PC-9 (cell line): ENCODE measurements around the gene TNIP2. TPM values are rescaled to one million over a fixed set of nuclear protein-coding genes. Genes with fewer than 3 reads are reported as not detected.

ENCODE experiments used
- BruUV-seq: library from RNA; stranded (reverse); fragments of 400-500 nt; replicated peaks from 2 replicates; lab custom pipeline; 2021; lab: Mats Ljungman, UMichigan
- CTCF ChIA-PET: fragments of 300-600 bp; sonication (Branson Sonifier 250); formaldehyde crosslinking; loops from one replicate; lab custom pipeline; 2022; ENCODE audit warnings: antibody characterized with exemption; lab: Charles Lee
- POLR2A ChIA-PET: fragments of 300-600 bp; sonication (Branson Sonifier 250); formaldehyde crosslinking; loops from one replicate; lab custom pipeline; 2022; ENCODE audit warnings: antibody characterized with exemption; ENCODE audit not compliant: unreplicated experiment; lab: Charles Lee
- DNase-seq, 2 experiments: peaks; one replicate each; pipeline versions ENCODE4 v3.0.0 to v3.0.0-alpha.2; 2015 to 2022; ENCODE audit warnings: mixed read lengths in 1 of 2
- H2AFZ ChIP-seq: fragments of 200-600 bp; sonication (generic); 2 replicates; pipeline ENCODE4 v1.8.1; 2017; ENCODE audit warnings: antibody characterized with exemption
- H3F3A ChIP-seq: fragments of 200-600 bp; sonication (generic); 2 replicates; pipeline ENCODE4 v1.8.1; 2017; ENCODE audit warnings: antibody characterized with exemption, mild to moderate bottlenecking, low read depth; ENCODE audit not compliant: insufficient read depth
- H3K27ac ChIP-seq: fragments of 200-600 bp; sonication (generic); 2 replicates; pipeline ENCODE4 v1.6.1; 2016; ENCODE audit warnings: mixed run types
- H3K27me3 ChIP-seq: fragments of 200-600 bp; sonication (generic); 2 replicates; pipeline ENCODE4 v1.6.1; 2016; ENCODE audit warnings: low read depth, mixed run types; ENCODE audit not compliant: insufficient read depth
- H3K36me3 ChIP-seq: fragments of 200-600 bp; sonication (generic); 2 replicates; pipeline ENCODE4 v1.6.1; 2016; ENCODE audit warnings: low read depth, mixed run types
- H3K4me1 ChIP-seq: fragments of 200-600 bp; sonication (generic); replicated peaks from 2 replicates; pipeline ENCODE4 v1.6.1; 2016; ENCODE audit warnings: mixed run types; ENCODE audit not compliant: insufficient read depth
- H3K4me2 ChIP-seq: fragments of 200-600 bp; sonication (generic); 2 replicates; pipeline ENCODE4 v1.6.1; 2017; ENCODE audit warnings: mixed run types
- H3K4me3 ChIP-seq: fragments of 200-600 bp; sonication (generic); 2 replicates; pipeline ENCODE4 v1.6.1; 2016; ENCODE audit warnings: mixed run types
- H3K79me2 ChIP-seq: fragments of 200-600 bp; sonication (generic); 2 replicates; pipeline ENCODE4 v1.6.1; 2017; ENCODE audit warnings: low read depth, mixed run types
- H3K9me2 ChIP-seq: fragments of 200-600 bp; sonication (generic); 2 replicates; pipeline ENCODE4 v1.8.1; 2017; ENCODE audit warnings: mild to moderate bottlenecking; ENCODE audit not compliant: insufficient read depth
- H3K9me3 ChIP-seq: fragments of 200-600 bp; sonication (generic); 2 replicates; pipeline ENCODE4 v1.8.1; 2016; ENCODE audit warnings: low read depth; ENCODE audit not compliant: insufficient read depth
- H4K20me1 ChIP-seq: fragments of 200-600 bp; sonication (generic); 2 replicates; pipeline ENCODE4 v1.8.1; 2017; ENCODE audit not compliant: insufficient read depth
- CTCF ChIP-seq: fragments of 200-600 bp; sonication (generic); conservative IDR thresholded peaks from 2 replicates; pipeline ENCODE4 v1.6.1; 2017; ENCODE audit warnings: mixed run types, antibody characterized with exemption, mild to moderate bottlenecking, moderate library complexity
- EZH2 ChIP-seq: fragments of 200-600 bp; sonication (generic); IDR thresholded peaks from 2 replicates; pipeline ENCODE4 v1.8.0; 2017; ENCODE audit warnings: antibody characterized with exemption, low read depth
- intact Hi-C: fragments of 100-400 bp; cut with micrococcal nuclease; formaldehyde crosslinking; loops from one replicate; pipeline ENCODE4 v1.10.0; 2022; ENCODE audit not compliant: unreplicated experiment
- total RNA-seq: library from RNA; stranded (reverse); gene quantifications from 2 replicates; pipeline ENCODE4 v1.2.3, GENCODE V29; 2021

TNIP2 gene
- total RNA-seq, 1 experiment from 2014 or later, result 37.1 TPM

- Histone ChIP-seq H3K79me2 (no peaks in the 10 kb centered on the region), H3K27ac (no peak overlapping the region), H3K9me2 (no peaks in the 10 kb centered on the region), H2AFZ (no peak overlapping the region), H3K4me1 (no peaks in the 10 kb centered on the region), H3K36me3 (no peaks in the 10 kb centered on the region), H3K9me3 (no peaks in the 10 kb centered on the region), H4K20me1 (no peaks in the 10 kb centered on the region), H3F3A (no peaks in the 10 kb centered on the region), H3K4me2 (no peak overlapping the region), H3K27me3 (no peaks in the 10 kb centered on the region), H3K4me3 (no peak overlapping the region)
- no peak for TF ChIP-seq CTCF
- no peak for TF ChIP-seq EZH2
- intact Hi-C loops, result loop anchor here (5.0 kb wide), 2 partner anchors 81 to 276 kb away; partner anchors contain the start of gene ADD1
- no TSS peak for BruUV-seq
- DNase-seq, result peak in 1 of 2 experiments; percentile 57
- POLR2A ChIA-PET, result no interaction called here
- CTCF ChIA-PET, result no interaction called here
These were observed 5.1 kb upstream of the TNIP2 start for GRCh38 chr4:2761035-2761923.

GRCh38 chr4:2757426-2757825, 1.3 kb upstream of the TNIP2 start:
- no TSS peak for BruUV-seq
- Histone ChIP-seq H3K9me2 (no peaks in the 10 kb centered on the region), H3K4me2 (no peak overlapping the region), H3K4me3 (no peak overlapping the region), H3K4me1 (peaks cover 6% of the 10 kb centered on the region; the same call in 1 of the 2 replicates), H3K27ac (no peak overlapping the region), H3K27me3 (no peaks in the 10 kb centered on the region), H3K36me3 (no peaks in the 10 kb centered on the region), H3K9me3 (no peaks in the 10 kb centered on the region), H3K79me2 (peaks cover 12% of the 10 kb centered on the region), H2AFZ (no peak overlapping the region), H4K20me1 (no peaks in the 10 kb centered on the region), H3F3A (no peaks in the 10 kb centered on the region)
- intact Hi-C loops, result loop anchor here (2.0 kb wide), 2 partner anchors 41 to 179 kb away; no protein-coding TSS in a partner anchor
- no peak for TF ChIP-seq EZH2
- TF ChIP-seq CTCF, result no peak
- CTCF ChIA-PET, result no interaction called here
- POLR2A ChIA-PET, result no interaction called here
- DNase-seq, result no peak

- POLR2A ChIA-PET, result no interaction called here
- intact Hi-C loops, result loop anchor here (2.0 kb wide), 2 partner anchors 42 to 180 kb away; no protein-coding TSS in a partner anchor
- CTCF ChIA-PET, result interaction anchor here (0.6 kb wide), 1 partner anchor 291 kb away, joined by 5 read pairs; no protein-coding TSS in a partner anchor
These were observed 685 bp upstream of the TNIP2 start for GRCh38 chr4:2756691-2757350.

More at GRCh38 chr4:2756691-2757350, 685 bp upstream of the TNIP2 start:
- Histone ChIP-seq H3K27ac (no peak overlapping the region), H3F3A (no peaks in the 10 kb centered on the region), H3K36me3 (no peaks in the 10 kb centered on the region), H2AFZ (no peak overlapping the region), H3K4me1 (peaks cover 6% of the 10 kb centered on the region; the same call in 1 of the 2 replicates), H3K4me2 (peak overlapping the region; percentile 53), H3K79me2 (peaks cover 12% of the 10 kb centered on the region), H3K27me3 (no peaks in the 10 kb centered on the region), H3K9me3 (no peaks in the 10 kb centered on the region), H3K9me2 (no peaks in the 10 kb centered on the region), H4K20me1 (no peaks in the 10 kb centered on the region), H3K4me3 (no peak overlapping the region)
- no TSS peak for BruUV-seq
- DNase-seq, result no peak
- no peak for TF ChIP-seq CTCF
- no peak for TF ChIP-seq EZH2
